ENCODE data around the gene HBG1.

- TF ChIP-seq CTCF (IDR thresholded peaks at IDR 0.05) (no peak), POLR2AphosphoS5 (IDR thresholded peaks at IDR 0.05) (no peak)
Measured at GRCh38 chr11:5224538-5225479, 24.8 kb downstream of the HBG1 start.
